ENCODE data around the gene NEK7. TPM values are rescaled to one million over a fixed set of nuclear protein-coding genes. Genes with fewer than 3 reads are reported as not detected.

The NEK7 gene
- total RNA-seq, 4 donors from 2014 or later: 123 to 219 (median 141) TPM

DNA sequence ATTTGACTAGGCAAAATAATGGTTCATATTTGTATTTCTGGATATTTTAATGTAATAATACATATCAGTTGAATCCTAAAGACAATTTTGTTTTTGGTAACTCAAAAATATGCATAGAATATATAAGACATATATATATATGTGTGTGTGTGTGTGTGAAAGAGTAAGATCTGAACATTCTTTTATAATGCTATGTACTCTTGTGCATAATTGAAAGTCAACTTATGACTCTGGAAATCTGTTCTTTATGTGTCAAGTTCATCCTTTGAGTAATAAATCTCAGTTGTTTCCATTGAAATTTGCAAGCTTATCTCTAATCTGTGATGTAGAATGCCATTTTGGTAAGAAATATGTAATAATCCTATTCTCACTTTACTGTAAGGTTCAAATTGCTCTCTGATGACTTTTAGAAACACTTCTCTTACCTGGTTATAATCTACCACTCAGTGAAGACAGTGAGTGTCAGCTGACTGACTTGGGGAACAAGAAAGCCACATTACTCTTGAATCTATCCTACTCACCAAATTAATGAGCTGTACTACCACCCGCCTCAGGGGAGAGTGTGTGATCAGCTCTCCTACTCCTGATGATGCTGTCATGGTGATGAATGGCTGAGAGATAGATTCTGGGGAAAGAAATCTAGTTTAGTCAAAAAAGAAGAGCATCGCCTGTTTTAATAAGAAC, 15.0 kb upstream of the NEK7 start:
- no peak for DNase-seq (ENCODE audit: low spot score in 2 of 2)
- no peaks in the 10 kb centered on the region for H3K4me1 ChIP-seq
- TF ChIP-seq POLR2A (IDR thresholded peaks at IDR 0.05) (no peak), EP300 (IDR thresholded peaks at IDR 0.05) (no peak)
- TF ChIP-seq, protein P1, sequence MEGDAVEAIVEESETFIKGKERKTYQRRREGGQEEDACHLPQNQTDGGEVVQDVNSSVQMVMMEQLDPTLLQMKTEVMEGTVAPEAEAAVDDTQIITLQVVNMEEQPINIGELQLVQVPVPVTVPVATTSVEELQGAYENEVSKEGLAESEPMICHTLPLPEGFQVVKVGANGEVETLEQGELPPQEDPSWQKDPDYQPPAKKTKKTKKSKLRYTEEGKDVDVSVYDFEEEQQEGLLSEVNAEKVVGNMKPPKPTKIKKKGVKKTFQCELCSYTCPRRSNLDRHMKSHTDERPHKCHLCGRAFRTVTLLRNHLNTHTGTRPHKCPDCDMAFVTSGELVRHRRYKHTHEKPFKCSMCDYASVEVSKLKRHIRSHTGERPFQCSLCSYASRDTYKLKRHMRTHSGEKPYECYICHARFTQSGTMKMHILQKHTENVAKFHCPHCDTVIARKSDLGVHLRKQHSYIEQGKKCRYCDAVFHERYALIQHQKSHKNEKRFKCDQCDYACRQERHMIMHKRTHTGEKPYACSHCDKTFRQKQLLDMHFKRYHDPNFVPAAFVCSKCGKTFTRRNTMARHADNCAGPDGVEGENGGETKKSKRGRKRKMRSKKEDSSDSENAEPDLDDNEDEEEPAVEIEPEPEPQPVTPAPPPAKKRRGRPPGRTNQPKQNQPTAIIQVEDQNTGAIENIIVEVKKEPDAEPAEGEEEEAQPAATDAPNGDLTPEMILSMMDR (IDR thresholded peaks at IDR 0.05): no peak
- peaks cover 0 to 7% (median 2%) of the 10 kb centered on the region in 4 donors for H3K9me3 ChIP-seq
- H3K4me3 ChIP-seq: no peak overlapping the region
- WGBS, 2 donors: 89 to 94% methylated on average over 2 of the region's 2 CpGs
- no peak overlapping the region for H3K27ac ChIP-seq
- H3K36me3 ChIP-seq: no peaks in the 10 kb centered on the region
- H3K27me3 ChIP-seq: no peaks in the 10 kb centered on the region

DNA sequence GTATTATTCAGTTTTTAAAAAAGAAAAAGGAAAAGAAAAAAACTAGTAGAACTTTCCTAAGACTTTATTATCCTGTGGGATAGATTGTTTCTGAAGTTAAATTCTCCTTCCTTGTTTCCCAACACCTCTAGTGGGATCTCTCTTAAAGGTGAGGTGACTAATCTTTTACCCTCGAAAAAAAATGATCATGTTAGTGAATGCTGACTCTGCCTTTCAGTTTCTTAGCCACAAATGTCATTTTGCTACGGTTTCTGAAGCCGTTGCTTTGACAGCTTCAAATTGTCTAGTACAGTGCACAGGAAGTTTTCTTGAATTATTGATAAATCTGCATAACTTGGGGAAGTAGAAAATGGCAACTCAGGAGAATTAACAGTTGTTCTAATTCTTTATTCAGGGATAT, 13.0 kb upstream of the NEK7 start:
- no peaks in the 10 kb centered on the region for H3K27me3 ChIP-seq
- 68 to 82% methylated on average over 3 of the region's 3 CpGs for WGBS, 2 donors

DNA sequence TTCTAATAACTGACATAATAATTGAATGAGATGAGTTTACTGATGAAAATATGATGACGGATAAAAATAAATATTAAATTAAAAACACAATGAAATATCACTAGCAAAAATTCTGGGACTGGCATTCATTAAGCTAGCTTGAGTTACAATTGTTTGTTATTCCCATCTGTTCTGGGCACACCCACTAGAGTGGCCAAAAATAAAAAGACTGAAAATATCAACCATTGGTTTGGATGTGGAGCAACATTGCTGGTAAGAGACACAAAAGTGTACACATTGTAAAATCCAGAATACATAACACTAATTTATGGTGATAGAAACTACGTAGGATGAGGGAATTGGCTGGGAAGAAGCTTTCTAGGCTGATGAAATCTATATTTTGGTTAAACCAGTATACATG, 9.6 kb upstream of the NEK7 start:
- H3K4me3 ChIP-seq: no peak overlapping the region
- 88 to 93% methylated on average over 2 of the region's 2 CpGs for WGBS, 2 donors
- TF ChIP-seq, protein P1 (IDR thresholded peaks at IDR 0.05): no peak
- TF ChIP-seq POLR2A (IDR thresholded peaks at IDR 0.05): no peak
- H3K27me3 ChIP-seq: no peaks in the 10 kb centered on the region
- no peaks in the 10 kb centered on the region for H3K36me3 ChIP-seq
- no peak for DNase-seq (ENCODE audit: low spot score in 2 of 2)
- H3K9me3 ChIP-seq: no peaks in the 10 kb centered on the region
- H3K27ac ChIP-seq: no peak overlapping the region
- no peaks in the 10 kb centered on the region for H3K4me1 ChIP-seq

More for the DNA sequence above, 13.0 kb upstream of the NEK7 start:
- no peak overlapping the region for H3K4me3 ChIP-seq
- H3K36me3 ChIP-seq: no peaks in the 10 kb centered on the region
- DNase-seq (ENCODE audit: low spot score in 2 of 2): no peak
- no peaks in the 10 kb centered on the region for H3K4me1 ChIP-seq
- H3K27ac ChIP-seq: no peak overlapping the region
- H3K9me3 ChIP-seq: peaks cover 0 to 4% (median 0%) of the 10 kb centered on the region in 4 donors
- TF ChIP-seq, protein P1 (IDR thresholded peaks at IDR 0.05): no peak
- TF ChIP-seq POLR2A (IDR thresholded peaks at IDR 0.05) (no peak), EP300 (IDR thresholded peaks at IDR 0.05) (no peak)

DNA sequence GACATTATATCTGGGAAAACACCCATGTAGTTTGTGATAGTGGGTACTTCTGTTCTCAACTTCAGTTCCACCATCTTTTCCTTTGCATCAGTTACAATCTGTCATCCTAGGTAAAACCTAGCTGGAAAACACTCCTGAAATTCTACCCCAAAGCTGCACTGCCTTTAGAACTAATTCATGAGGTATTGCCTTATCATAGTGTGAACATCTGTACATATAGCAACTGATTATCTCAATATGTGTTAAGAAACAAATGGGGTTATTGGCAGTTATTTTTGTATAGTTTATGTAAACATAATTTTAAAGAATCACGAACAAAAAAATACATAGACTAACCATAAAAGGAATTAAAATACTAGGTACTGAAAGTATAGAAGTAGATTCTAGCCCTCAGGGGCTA, 6.4 kb upstream of the NEK7 start:
- TF ChIP-seq, protein P1 (IDR thresholded peaks at IDR 0.05): no peak
- TF ChIP-seq POLR2A (IDR thresholded peaks at IDR 0.05) (no peak), EP300 (IDR thresholded peaks at IDR 0.05) (no peak)
- Histone ChIP-seq H3K36me3 (no peaks in the 10 kb centered on the region), H3K4me1 (peaks cover 0 to 12% (median 1%) of the 10 kb centered on the region in 4 donors), H3K4me3 (no peak overlapping the region), H3K9me3 (no peaks in the 10 kb centered on the region), H3K27ac (no peak overlapping the region), H3K27me3 (no peaks in the 10 kb centered on the region)
- DNase-seq (ENCODE audit: low spot score in 2 of 2): no peak
- 69 to 83% methylated on average over 1 of the region's 1 CpG for WGBS, 2 donors

DNA sequence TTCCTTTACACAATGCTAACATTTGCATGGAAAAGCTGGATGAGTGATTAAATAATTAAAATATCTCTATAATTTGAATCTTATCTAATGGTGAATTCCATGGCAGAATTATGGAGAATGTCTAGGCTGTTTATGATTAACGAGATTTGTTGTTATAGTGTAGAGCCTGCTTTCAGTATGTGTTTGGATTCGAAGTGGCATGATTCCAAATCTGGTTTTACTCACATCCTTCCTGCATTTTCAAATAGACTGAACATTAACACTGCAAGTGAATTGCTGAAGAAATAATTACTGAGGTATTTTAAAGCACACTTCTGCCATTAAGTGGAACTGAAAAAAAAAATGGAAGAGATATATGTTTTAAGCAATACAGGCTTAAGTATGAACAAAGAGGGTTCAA, 5.1 kb upstream of the NEK7 start:
- 48 to 55% methylated on average over 2 of the region's 2 CpGs for WGBS, 2 donors
- no peak for DNase-seq (ENCODE audit: low spot score in 2 of 2)
- TF ChIP-seq, protein P1 (IDR thresholded peaks at IDR 0.05): no peak
- TF ChIP-seq POLR2A (IDR thresholded peaks at IDR 0.05) (no peak), EP300 (IDR thresholded peaks at IDR 0.05) (no peak)

More for the DNA sequence above, 5.1 kb upstream of the NEK7 start:
- H3K4me1 ChIP-seq: peaks cover 0 to 22% (median 5%) of the 10 kb centered on the region in 4 donors
- no peaks in the 10 kb centered on the region for H3K36me3 ChIP-seq
- no peak overlapping the region for H3K27ac ChIP-seq
- no peaks in the 10 kb centered on the region for H3K27me3 ChIP-seq
- H3K4me3 ChIP-seq: no peak overlapping the region
- no peaks in the 10 kb centered on the region for H3K9me3 ChIP-seq

Data from tibial nerve (tissue), 4 donors.